Esophagus squamous epithelium (tissue), 5 donors: Measurements from ENCODE around the gene MACC1. TPM values are rescaled to one million over a fixed set of nuclear protein-coding genes. Genes with fewer than 3 reads are reported as not detected.

Experiments used
- DNase-seq: peaks from one replicate; lab custom pipeline; 2025; lab: John Stamatoyannopoulos, UW
- H3K27ac ChIP-seq, 4 donors: fragments of 200-600 bp; sonication (generic); one replicate each; pipeline ENCODE4 v1.5.1; 2016 to 2019; ENCODE audit warnings: mild to moderate bottlenecking in 1 of 4
- H3K27me3 ChIP-seq, 4 donors: fragments of 200-600 bp; sonication (generic); 1 replicate in 3 of 4; 2 replicates in 1 of 4; pipeline versions ENCODE4 v1.5.1 to v1.6.0; 2017 to 2021; ENCODE audit warnings: antibody characterized with exemption in 1 of 4
- H3K36me3 ChIP-seq, 3 donors: fragments of 200-600 bp; sonication (generic); one replicate each; pipeline ENCODE4 v1.5.1; 2016 to 2019
- H3K4me1 ChIP-seq, 3 donors: fragments of 200-600 bp; sonication (generic); one replicate each; pipeline ENCODE4 v1.5.1; 2017 to 2019
- H3K4me3 ChIP-seq, 4 donors: fragments of 200-600 bp; sonication (generic); 1 replicate in 3 of 4; 2 replicates in 1 of 4; pipeline ENCODE4 v1.5.1; 2016 to 2019; ENCODE audit warnings: mild to moderate bottlenecking in 2 of 4, moderate library complexity in 1 of 4
- H3K9me3 ChIP-seq, 3 donors: fragments of 200-600 bp; sonication (generic); one replicate each; pipeline ENCODE4 v1.5.1; 2016 to 2019
- POLR2A ChIP-seq, 4 donors: fragments of 450-650 bp; IDR thresholded peaks; one replicate each; pipeline ENCODE4 v1.6.1; 2017; ENCODE audit warnings: antibody characterized with exemption in 4 of 4, mild to moderate bottlenecking in 4 of 4, moderate library complexity in 3 of 4
- WGBS, 2 donors: methylation state at CpG; one replicate each; pipeline ENCODE4 v1.1.5; 2018; 5-methylcytosine and 5-hydroxymethylcytosine counted together
- intact Hi-C: fragments of 100-400 bp; cut with DNase I; formaldehyde crosslinking; loops from one replicate; pipeline ENCODE4 v1.15.0; 2022
- total RNA-seq, 4 donors: library from RNA; depleted of rRNA; stranded (reverse); fragments of >200 nt; gene quantifications; one replicate each; pipeline ENCODE4 v1.1.0, GENCODE V29; 2016
- TF ChIP-seq, protein P1 (sequence below), 6 experiments: fragments of 450-650 bp in 4 of 6; fragments of 200-600 bp in 2 of 6; sonication (generic) in 2 of 6; IDR thresholded peaks; one replicate each; pipeline ENCODE4 v1.5.1; 2016 to 2019; ENCODE audit warnings: antibody characterized with exemption in 6 of 6, mild to moderate bottlenecking in 4 of 6, moderate library complexity in 4 of 6
- donor health status: DM: yes; HTN: yes; CAD: no.

Gene MACC1
- total RNA-seq, 4 donors from 2014 or later: 17.4 to 32.8 (median 23.2) TPM

DNA sequence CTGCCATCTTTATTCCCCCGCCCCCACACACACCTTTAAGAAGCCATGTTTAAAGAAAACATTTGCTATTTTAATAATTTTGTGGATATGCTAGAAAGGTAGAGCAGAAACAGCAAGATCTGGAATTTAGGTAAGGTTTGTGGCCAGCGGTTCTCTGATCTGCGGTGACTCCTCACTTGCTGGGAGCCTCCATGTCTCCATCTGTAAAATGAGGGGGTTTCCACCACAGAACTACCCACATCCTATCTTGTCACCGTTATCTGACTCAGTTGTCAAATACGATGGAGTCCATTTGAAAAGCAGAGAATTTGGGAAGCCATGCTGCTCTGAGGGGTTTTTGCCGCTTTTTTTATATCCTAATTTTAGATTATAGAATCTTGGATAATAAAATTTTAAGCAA is 23.3 kb downstream of the MACC1 start:
- DNase-seq: no peak
- no peak overlapping the region for H3K4me3 ChIP-seq
- H3K9me3 ChIP-seq: peaks cover 0 to 11% (median 0%) of the 10 kb centered on the region in 3 donors
- H3K4me1 ChIP-seq: peaks cover 0 to 9% (median 0%) of the 10 kb centered on the region in 3 donors
- peaks cover 0 to 8% (median 0%) of the 10 kb centered on the region in 3 donors for H3K36me3 ChIP-seq
- no peak overlapping the region for H3K27ac ChIP-seq
- H3K27me3 ChIP-seq: no peaks in the 10 kb centered on the region
- intact Hi-C loops: no loop called here
- TF ChIP-seq, protein P1, sequence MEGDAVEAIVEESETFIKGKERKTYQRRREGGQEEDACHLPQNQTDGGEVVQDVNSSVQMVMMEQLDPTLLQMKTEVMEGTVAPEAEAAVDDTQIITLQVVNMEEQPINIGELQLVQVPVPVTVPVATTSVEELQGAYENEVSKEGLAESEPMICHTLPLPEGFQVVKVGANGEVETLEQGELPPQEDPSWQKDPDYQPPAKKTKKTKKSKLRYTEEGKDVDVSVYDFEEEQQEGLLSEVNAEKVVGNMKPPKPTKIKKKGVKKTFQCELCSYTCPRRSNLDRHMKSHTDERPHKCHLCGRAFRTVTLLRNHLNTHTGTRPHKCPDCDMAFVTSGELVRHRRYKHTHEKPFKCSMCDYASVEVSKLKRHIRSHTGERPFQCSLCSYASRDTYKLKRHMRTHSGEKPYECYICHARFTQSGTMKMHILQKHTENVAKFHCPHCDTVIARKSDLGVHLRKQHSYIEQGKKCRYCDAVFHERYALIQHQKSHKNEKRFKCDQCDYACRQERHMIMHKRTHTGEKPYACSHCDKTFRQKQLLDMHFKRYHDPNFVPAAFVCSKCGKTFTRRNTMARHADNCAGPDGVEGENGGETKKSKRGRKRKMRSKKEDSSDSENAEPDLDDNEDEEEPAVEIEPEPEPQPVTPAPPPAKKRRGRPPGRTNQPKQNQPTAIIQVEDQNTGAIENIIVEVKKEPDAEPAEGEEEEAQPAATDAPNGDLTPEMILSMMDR (IDR thresholded peaks at IDR 0.05): no peak
- no peak for TF ChIP-seq POLR2A (IDR thresholded peaks at IDR 0.05)
- WGBS, 2 donors: 92 to 93% methylated on average over 6 of the region's 6 CpGs

DNA sequence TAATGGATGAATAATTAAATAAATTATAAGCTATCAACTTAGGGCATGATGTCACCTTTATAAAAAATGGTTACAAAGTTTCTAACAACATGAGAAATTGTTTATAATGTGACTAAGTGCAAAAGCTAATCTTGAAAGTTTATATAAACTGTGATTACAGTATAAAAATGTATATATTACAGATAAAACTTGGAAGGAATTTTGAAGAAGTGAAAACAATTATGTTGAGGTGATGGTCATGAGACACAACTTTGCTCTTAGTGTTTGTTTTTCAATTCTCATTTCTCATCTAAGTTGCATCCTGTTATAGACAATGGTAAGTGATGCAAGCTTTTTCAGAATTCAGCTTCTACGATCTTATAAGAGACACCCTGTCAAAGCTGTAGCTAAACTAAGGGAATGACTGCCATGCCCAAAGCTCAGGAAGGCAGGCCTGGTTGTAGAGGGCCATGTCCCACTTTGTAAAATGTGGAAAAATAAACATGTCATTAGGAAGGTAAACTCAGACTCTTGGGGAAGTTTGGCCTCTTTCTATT is 23.9 kb downstream of the MACC1 start:
- Histone ChIP-seq H3K4me3 (no peak overlapping the region), H3K9me3 (peaks cover 0 to 11% (median 0%) of the 10 kb centered on the region in 3 donors), H3K27ac (no peak overlapping the region), H3K4me1 (peaks cover 0 to 6% (median 0%) of the 10 kb centered on the region in 3 donors), H3K36me3 (peaks cover 0 to 8% (median 0%) of the 10 kb centered on the region in 3 donors), H3K27me3 (no peaks in the 10 kb centered on the region)
- TF ChIP-seq, protein P1 (IDR thresholded peaks at IDR 0.05): no peak
- 21 to 37% methylated on average over 1 of the region's 1 CpG for WGBS, 2 donors
- intact Hi-C loops: no loop called here
- DNase-seq: no peak

DNA sequence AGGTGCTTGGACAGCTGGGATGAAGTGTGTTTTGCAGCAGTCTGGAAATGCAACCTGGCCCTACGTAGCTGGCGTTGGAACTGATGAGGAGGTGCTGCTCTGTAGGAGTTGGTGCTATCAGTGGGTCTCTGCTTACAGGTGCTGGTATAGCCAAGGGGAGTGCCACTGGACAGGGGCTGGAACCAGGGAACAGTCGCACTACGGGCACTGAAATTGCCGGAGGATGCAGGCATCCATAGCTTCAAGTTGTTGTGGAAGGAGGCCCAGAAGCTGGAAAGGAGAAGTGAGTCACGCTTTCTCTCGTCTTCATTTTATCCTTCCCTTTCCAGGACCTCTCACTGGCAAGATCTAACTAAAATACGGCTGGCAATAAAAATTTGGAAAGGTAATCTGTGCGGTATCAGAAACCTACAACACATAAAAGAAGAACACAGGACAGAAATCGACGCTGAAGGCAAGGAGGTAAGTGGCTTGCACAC is 25.8 kb downstream of the MACC1 start:
- Histone ChIP-seq H3K9me3 (peaks cover 0 to 11% (median 0%) of the 10 kb centered on the region in 3 donors), H3K27me3 (no peaks in the 10 kb centered on the region), H3K4me3 (no peak overlapping the region), H3K4me1 (no peaks in the 10 kb centered on the region), H3K27ac (no peak overlapping the region), H3K36me3 (peaks cover 0 to 8% (median 0%) of the 10 kb centered on the region in 3 donors)
- intact Hi-C loops: no loop called here
- WGBS, 2 donors: 86 to 89% methylated on average over 11 of the region's 11 CpGs
- TF ChIP-seq POLR2A (IDR thresholded peaks at IDR 0.05): no peak
- TF ChIP-seq, protein P1 (IDR thresholded peaks at IDR 0.05): no peak
- no peak for DNase-seq

DNA sequence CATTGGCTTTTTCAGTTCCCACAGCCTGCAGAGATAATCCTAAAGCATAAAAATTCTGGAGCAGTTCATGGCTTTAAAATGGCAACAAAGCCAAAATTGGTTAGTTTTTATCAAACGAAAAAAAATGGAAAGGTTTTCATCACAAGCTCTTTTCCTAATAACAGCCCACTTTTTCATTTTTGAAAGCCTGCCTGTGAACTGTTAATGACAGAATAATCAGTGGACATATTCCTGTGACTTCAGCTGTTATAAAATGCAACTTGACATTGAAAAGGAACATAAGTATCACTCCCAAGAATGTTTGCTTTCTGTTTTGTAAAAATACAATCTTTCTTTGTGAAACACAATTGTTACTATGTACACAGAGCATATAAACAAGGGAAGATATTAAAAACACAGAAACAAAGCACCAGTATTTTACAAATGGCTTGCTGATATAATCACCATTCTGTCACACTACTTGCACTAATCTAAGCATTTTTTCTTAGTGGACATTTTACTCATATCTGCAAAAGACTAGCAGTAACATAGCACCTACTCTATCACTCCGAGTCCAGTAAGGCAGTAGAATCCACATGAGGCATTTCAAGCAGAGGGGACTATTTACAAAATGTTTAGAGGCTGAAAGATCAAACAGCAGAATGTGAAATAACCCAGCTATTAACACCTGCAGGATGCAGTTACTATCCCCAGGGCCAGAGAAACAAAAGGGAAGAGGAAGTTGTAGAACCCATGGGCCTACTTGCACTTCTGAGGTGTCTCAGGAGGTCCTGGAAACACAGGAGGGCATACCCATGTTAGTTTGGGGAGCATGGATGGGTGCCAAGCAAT is 26.4 kb downstream of the MACC1 start:
- intact Hi-C loops: no loop called here
- DNase-seq: no peak
- Histone ChIP-seq H3K36me3 (peaks cover 0 to 8% (median 0%) of the 10 kb centered on the region in 3 donors), H3K4me3 (no peak overlapping the region), H3K9me3 (peaks cover 0 to 11% (median 0%) of the 10 kb centered on the region in 3 donors), H3K27me3 (no peaks in the 10 kb centered on the region), H3K4me1 (no peaks in the 10 kb centered on the region), H3K27ac (no peak overlapping the region)
- TF ChIP-seq, protein P1 (IDR thresholded peaks at IDR 0.05): no peak
- WGBS, 2 donors: 24 to 33% methylated on average over 2 of the region's 2 CpGs

DNA sequence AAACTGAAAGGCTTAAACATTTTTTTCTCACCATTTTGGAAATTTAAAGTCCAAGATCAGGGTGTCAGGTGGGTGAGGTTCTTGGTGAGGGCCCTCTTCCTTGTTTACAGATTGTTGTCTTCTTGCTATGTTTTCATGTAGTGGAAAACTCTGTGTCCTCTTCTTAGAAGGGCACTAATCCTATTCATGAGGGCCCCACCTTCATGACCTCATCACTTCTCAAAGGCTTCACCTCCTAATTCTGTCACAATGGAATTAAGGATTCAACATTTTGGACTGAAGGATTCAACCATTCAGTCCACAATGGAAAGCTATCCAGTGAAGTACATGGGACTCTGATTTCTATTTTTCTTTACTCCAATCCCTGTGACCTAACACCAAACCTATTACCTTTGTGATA is 27.3 kb downstream of the MACC1 start:
- Histone ChIP-seq H3K27me3 (no peaks in the 10 kb centered on the region), H3K9me3 (peaks cover 0 to 11% (median 0%) of the 10 kb centered on the region in 3 donors), H3K4me1 (no peaks in the 10 kb centered on the region), H3K27ac (no peak overlapping the region), H3K4me3 (no peak overlapping the region), H3K36me3 (peaks cover 0 to 8% (median 0%) of the 10 kb centered on the region in 3 donors)
- no peak for DNase-seq
- no peak for TF ChIP-seq POLR2A (IDR thresholded peaks at IDR 0.05)
- TF ChIP-seq, protein P1 (IDR thresholded peaks at IDR 0.05): no peak
- intact Hi-C loops: no loop called here
